Activated CD4-positive, CD25-positive, alpha-beta regulatory T cell treated with anti-CD3 and anti-CD28 coated beads, Interleukin-2, amount 50 U/mL, for 16 hours (primary cell): ENCODE results near the gene ZNF474.
"Not testable (repeated sequence)": the region's sequence is repeated elsewhere in the genome, so short reads cannot be mapped to it uniquely, and the experiment has no call there.

Experiments used
- DNase-seq: peaks from one replicate; pipeline ENCODE4 v3.0.0-alpha.2; 2020; ENCODE audit warnings: low read depth, low spot score

Gene ZNF474

DNA sequence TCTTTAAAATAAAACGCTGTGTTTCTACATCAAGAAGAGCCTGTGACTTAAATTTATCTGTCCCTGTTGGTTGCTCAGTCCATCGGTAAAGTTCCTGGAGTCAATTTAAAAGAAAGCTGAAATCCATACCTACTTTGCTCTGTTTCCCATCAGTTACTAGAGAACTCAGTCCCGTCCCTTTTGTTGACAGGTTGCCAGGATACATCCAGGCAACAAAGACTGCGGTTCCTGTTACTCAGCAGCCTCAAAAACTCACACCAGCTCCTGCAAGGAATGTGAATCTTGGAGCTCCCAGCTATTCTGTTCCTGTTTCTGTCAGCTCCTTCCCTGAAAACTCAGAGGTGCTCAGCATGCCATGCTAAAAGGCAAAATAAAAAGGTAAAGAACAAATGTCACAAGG is at the start of gene ZNF474:
ZNF474 (plus strand) TSS at position 241 of the 400 bp plus-strand sequence. CDS start 22,445 bp downstream, outside the sequence.
- DNase-seq, result no peak

DNA sequence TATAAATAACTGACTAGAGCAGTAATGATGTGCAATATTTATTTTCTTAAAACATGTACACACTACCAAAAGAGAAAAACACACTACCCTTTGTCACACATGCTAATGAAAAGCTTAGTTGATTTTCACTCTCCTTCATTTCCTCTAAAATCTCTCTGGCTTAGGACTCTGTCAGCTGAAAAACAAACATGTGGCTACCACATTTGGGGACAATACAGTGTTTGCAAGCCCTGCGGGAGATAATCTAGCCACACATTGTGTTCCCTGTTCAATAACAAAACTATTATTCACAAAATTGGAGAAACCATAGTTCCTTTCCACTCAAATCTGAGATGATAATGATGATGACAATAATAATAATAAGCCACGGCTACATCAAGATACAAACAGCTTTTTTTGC is 47.8 kb upstream of the ZNF474 start:
- DNase-seq, result no peak

DNA sequence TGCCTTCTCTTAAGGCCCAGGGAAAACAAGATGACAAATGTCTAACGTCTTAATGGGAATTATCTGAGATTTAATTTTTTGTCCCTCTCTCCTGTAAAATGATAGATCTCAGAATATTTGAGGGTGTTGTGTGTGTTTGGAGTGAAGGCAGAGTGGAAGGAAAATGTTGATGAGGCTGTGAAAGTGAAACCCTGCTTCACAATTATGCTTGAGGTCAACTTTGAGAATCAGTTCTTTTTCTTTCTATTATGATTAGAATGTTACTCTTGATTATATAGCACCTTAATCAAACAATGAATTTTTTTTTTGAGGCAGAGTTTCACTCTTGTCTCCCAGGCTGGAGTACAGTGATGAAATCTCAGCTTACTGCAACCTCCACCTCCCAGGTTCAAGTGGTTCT is 45.8 kb upstream of the ZNF474 start:
- DNase-seq, result no peak

DNA sequence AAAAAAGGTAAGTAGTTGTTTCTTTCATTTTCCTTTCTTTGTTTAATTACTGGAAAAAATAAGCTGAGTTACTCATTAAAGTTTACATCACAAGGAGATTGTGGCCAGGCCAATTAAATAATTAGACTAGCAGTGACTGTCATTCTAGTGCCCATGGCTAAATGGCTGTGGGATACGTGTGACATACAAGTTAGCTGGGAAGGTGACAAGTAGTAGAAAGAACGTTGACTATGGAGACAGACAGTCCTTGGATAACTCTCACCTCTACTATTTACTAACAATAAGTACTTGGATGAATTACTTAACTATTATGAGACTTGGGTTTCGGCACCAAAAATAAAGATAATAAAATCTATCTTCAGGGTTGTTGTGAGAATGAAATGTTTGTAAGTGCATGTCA is 44.3 kb upstream of the ZNF474 start:
- no peak for DNase-seq

- no peak for DNase-seq
These were observed 40.0 kb upstream of the ZNF474 start for GRCh38 chr5:122089096-122090013.

GRCh38 chr5:122091936-122092600 is 37.3 kb upstream of the ZNF474 start:
- no peak for DNase-seq

DNA sequence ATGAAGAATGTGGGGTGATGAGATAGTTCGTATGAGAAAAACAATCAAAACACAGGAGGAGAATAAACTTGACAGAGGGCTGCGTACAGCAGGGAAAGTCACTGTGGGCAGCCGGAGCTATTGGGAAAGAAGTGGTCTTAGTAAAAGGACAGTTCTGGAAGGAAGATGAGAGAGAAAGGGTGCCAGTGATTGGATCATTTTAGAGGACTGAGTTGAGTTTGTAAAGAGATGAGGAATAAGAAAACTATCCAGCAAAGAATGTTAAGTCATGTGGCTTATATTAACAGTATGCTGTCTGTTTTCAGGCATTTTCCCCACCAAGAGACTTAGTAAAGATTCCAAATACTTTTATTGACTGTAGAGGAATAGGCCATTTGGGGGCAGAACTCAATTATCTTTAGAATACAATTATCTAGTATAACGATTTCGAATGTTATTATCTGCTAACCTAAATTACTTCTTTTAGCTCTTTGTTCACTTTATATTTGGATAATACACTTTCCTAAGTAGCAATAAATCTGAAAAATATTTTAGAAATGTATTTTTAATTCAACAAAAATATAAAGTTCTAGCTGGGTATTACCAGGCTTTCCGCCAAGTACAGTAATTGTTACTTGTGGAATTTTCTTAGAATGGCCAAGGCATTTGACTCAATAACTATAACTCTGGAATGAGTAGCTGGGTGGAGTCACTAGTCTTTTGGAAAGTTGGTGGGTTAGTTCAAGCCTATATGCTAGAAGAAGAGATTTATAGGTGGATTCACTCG is 35.7 kb upstream of the ZNF474 start:
- no peak for DNase-seq

DNA sequence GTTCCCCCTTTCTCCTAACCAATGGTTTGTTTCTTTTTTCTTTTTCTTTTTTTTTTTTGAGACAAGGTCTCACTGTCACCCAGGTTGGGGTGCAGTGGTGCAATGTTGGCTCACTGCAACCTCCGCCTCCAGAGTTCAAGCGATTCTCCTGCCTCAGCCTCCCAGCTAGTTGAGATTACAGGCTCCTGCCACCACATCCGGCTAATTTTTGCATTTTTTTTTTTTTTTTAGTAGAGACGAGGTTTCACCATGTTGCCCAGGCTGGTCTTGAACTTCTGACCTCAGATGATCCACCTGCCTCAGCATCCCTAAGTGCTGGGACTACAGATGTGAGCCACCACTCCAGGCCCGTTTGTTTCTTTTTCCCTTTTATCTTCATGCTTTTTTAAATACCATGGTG is 35.1 kb upstream of the ZNF474 start:
- not testable (repeated sequence) for DNase-seq

GRCh38 chr5:122095158-122095557 is 34.2 kb upstream of the ZNF474 start:
- DNase-seq, result no peak

GRCh38 chr5:122097391-122097790 is 32.0 kb upstream of the ZNF474 start:
- DNase-seq, result no peak

DNA sequence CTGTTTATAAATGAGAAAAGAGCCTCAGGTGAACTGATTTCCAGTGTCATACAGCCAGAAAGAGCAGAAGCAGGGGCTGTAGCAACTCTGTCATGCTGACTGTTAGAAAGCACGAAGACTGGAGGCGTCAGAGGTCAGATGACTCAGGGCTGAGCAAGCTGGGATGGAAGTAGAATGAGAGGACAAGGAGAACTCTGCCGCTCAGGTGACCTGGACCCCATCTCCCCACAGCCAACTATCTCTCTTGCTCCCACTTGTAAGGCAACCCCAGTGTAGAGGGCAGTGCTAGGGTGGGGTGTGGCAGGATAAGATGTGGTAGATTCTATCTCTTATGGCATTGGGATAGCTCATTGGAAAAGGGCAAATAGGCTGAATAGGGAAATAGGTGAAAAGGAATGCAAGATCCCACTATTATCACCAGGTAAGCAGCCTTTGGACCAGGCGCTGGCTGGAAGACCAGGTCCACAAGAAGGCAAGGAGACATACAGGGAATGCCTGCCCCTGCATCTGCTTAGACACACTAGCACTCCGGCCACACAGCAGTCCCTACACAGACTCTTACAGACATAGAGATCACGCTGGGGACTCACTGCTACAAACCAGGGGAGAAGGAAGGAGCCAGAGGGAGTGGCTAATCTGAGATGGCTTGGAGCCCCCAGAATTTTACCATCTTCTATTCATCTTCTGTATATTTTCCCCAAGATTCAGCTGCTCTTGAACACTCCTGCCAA is 30.1 kb upstream of the ZNF474 start:
- DNase-seq, result no peak

GRCh38 chr5:122101636-122102285 is 27.6 kb upstream of the ZNF474 start:
- no peak for DNase-seq

GRCh38 chr5:122102825-122103224 is 26.5 kb upstream of the ZNF474 start:
- no peak for DNase-seq

- no peak for DNase-seq
These were observed 23.4 kb upstream of the ZNF474 start for GRCh38 chr5:122105909-122106308.

- no peak for DNase-seq
These were observed 22.3 kb upstream of the ZNF474 start for GRCh38 chr5:122107016-122107415.

GRCh38 chr5:122110987-122111386 is 18.4 kb upstream of the ZNF474 start:
- no peak for DNase-seq

DNA sequence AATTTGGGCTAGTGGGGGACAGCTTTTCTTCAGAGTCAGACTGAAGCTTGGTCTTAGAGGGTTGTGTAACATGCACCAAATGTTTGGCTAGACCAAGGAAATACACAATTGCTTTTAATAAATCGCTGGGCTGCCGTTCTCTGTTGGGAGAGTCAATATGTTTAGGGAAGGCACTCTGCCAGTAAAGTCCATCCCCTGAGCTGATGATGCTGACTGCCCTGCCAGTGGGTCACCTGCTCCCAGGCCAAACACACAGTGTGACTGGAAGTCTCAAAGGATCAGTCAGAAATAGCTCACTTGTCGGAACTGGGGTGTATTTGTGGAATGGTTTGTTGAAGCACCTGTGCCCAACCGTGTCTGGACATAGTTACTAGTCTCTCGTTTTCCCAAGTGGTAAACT is 17.9 kb upstream of the ZNF474 start:
- DNase-seq, result no peak

DNA sequence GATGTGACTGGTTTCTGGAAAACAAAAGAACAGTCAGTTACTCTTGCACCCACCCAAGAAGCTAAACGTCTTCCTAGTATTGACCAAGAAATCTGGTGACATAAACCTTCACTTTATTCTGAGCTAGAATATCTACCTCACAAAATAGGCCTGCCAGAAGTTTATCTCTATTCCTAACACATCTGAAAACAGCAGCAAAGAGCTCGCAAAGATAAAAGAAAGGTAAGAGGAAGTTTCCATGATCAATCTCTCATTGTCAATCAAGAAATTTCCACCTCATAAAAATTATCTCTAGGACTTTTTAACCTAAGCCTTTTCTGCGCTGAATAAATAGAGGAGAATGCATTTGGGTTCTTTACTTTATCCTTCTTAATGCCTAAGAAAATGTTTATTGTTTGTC is 17.3 kb upstream of the ZNF474 start:
- no peak for DNase-seq

DNA sequence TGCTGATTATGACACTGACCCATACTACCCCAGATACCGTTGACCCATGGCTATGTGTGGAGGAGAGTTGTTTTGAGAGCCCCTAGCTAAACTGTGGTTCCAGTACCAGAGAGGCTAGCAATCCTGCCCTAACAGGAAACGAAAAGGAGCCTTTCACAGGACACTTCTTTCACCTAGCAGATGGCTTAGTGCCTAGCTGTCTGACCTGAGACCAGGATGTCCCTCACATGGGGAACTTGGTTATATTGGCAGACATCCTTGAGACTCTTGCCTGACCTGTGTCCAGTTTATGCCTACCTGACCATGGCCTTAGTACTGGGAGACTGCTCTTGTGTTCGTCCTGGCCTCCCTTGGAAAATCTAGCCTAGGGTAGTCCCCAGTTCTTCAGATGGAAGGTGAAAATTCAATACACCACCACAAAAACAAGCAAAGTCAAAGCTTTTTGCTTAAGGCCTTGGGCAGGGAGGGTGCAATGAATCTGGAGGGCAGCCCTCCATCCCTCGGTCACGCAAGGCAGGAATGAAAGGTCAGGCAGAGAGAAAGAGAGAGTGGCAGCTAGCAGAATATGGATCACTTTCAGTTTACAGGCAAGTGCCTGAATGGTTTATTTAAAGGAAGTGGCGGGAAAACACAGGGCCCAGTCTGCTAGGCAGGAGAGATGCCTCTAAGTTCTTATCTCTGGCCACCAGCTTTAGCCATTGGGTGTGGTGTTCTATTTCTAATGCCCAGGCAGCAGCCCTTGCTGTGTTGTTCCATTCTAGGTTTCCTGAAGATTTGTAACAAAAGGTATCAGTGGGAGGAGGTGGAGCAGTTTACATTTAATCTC is 16.4 kb upstream of the ZNF474 start:
- no peak for DNase-seq

- no peak for DNase-seq
These were observed 14.8 kb upstream of the ZNF474 start for GRCh38 chr5:122114501-122114900.
